Measurements from ENCODE around the gene TM2D3. TPM values are rescaled to one million over a fixed set of nuclear protein-coding genes. Genes with fewer than 3 reads are reported as not detected.

TM2D3 gene
- total and polyA plus RNA-seq, 2 experiments from 2014 or later, result 26.2 to 36.6 TPM

DNA sequence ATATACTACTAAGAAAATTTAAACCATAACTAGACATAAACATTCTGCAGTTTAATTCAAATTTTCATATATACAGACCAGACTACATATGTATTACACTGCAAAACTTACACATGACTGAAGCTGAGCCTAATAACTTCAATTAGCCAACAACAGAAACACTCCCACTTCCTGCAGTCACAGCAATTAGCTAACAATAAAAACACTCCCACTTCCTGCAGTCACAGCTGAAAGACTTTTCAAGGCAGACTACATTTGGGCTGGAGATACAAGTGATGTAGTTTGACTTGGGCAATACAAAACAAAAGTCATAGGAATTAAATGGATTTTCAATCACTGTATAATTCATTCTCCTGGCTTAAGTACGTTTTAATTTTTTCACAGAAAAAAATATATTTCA lies 10.3 kb downstream of the TM2D3 start:
- H3K27me3 ChIP-seq (ENCODE audit: insufficient read depth), result no peaks in the 10 kb centered on the region
- Mint-ChIP-seq H3K36me3 (ENCODE audit: low read depth) (peaks cover 27% of the 10 kb centered on the region), H3K27me3 (ENCODE audit: insufficient read depth, low read depth, poor library complexity) (peaks cover 6% of the 10 kb centered on the region), H3K27ac (no peak overlapping the region), H3K4me1 (peaks cover 20% of the 10 kb centered on the region), H3K9me3 (no peaks in the 10 kb centered on the region), H3K4me3 (no peak overlapping the region)
- TF ChIP-seq, protein P1, sequence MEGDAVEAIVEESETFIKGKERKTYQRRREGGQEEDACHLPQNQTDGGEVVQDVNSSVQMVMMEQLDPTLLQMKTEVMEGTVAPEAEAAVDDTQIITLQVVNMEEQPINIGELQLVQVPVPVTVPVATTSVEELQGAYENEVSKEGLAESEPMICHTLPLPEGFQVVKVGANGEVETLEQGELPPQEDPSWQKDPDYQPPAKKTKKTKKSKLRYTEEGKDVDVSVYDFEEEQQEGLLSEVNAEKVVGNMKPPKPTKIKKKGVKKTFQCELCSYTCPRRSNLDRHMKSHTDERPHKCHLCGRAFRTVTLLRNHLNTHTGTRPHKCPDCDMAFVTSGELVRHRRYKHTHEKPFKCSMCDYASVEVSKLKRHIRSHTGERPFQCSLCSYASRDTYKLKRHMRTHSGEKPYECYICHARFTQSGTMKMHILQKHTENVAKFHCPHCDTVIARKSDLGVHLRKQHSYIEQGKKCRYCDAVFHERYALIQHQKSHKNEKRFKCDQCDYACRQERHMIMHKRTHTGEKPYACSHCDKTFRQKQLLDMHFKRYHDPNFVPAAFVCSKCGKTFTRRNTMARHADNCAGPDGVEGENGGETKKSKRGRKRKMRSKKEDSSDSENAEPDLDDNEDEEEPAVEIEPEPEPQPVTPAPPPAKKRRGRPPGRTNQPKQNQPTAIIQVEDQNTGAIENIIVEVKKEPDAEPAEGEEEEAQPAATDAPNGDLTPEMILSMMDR (conservative IDR thresholded peaks at IDR 0.05; ENCODE audit: low read depth in 2 of 2), result no peak
- TF ChIP-seq STAT1 (IDR thresholded peaks at IDR 0.05; ENCODE audit: unreplicated experiment) (no peak), ZNF114 (CRISPR knock-in tag; IDR thresholded peaks at IDR 0.05) (no peak), JUNB (IDR thresholded peaks at IDR 0.05; ENCODE audit: unreplicated experiment) (no peak), NANOG (IDR thresholded peaks at IDR 0.05; ENCODE audit: borderline replicate concordance) (no peak), EZH2 (IDR thresholded peaks at IDR 0.05; ENCODE audit: low read depth, unreplicated experiment) (no peak), POLR2AphosphoS5 (IDR thresholded peaks at IDR 0.05; ENCODE audit: low read depth) (no peak), ZNF331 (CRISPR knock-in tag; IDR thresholded peaks at IDR 0.05; ENCODE audit: low read depth) (no peak), CREB1 (CRISPR knock-in tag; IDR thresholded peaks at IDR 0.05; ENCODE audit: low read depth) (no peak), ETS1 (IDR thresholded peaks at IDR 0.05) (no peak), EZH2phosphoT487 (IDR thresholded peaks at IDR 0.05; ENCODE audit: unreplicated experiment) (no peak)
- TF ChIP-seq, protein P2, sequence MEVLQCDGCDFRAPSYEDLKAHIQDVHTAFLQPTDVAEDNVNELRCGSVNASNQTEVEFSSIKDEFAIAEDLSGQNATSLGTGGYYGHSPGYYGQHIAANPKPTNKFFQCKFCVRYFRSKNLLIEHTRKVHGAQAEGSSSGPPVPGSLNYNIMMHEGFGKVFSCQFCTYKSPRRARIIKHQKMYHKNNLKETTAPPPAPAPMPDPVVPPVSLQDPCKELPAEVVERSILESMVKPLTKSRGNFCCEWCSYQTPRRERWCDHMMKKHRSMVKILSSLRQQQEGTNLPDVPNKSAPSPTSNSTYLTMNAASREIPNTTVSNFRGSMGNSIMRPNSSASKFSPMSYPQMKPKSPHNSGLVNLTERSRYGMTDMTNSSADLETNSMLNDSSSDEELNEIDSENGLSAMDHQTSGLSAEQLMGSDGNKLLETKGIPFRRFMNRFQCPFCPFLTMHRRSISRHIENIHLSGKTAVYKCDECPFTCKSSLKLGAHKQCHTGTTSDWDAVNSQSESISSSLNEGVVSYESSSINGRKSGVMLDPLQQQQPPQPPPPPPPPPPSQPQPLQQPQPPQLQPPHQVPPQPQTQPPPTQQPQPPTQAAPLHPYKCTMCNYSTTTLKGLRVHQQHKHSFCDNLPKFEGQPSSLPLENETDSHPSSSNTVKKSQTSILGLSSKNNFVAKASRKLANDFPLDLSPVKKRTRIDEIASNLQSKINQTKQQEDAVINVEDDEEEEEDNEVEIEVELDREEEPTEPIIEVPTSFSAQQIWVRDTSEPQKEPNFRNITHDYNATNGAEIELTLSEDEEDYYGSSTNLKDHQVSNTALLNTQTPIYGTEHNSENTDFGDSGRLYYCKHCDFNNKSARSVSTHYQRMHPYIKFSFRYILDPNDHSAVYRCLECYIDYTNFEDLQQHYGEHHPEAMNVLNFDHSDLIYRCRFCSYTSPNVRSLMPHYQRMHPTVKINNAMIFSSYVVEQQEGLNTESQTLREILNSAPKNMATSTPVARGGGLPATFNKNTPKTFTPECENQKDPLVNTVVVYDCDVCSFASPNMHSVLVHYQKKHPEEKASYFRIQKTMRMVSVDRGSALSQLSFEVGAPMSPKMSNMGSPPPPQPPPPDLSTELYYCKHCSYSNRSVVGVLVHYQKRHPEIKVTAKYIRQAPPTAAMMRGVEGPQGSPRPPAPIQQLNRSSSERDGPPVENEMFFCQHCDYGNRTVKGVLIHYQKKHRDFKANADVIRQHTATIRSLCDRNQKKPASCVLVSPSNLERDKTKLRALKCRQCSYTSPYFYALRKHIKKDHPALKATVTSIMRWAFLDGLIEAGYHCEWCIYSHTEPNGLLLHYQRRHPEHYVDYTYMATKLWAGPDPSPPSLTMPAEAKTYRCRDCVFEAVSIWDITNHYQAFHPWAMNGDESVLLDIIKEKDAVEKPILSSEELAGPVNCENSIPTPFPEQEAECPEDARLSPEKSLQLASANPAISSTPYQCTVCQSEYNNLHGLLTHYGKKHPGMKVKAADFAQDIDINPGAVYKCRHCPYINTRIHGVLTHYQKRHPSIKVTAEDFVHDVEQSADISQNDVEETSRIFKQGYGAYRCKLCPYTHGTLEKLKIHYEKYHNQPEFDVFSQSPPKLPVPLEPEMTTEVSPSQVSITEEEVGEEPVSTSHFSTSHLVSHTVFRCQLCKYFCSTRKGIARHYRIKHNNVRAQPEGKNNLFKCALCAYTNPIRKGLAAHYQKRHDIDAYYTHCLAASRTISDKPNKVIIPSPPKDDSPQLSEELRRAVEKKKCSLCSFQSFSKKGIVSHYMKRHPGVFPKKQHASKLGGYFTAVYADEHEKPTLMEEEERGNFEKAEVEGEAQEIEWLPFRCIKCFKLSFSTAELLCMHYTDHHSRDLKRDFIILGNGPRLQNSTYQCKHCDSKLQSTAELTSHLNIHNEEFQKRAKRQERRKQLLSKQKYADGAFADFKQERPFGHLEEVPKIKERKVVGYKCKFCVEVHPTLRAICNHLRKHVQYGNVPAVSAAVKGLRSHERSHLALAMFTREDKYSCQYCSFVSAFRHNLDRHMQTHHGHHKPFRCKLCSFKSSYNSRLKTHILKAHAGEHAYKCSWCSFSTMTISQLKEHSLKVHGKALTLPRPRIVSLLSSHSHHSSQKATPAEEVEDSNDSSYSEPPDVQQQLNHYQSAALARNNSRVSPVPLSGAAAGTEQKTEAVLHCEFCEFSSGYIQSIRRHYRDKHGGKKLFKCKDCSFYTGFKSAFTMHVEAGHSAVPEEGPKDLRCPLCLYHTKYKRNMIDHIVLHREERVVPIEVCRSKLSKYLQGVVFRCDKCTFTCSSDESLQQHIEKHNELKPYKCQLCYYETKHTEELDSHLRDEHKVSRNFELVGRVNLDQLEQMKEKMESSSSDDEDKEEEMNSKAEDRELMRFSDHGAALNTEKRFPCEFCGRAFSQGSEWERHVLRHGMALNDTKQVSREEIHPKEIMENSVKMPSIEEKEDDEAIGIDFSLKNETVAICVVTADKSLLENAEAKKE (CRISPR knock-in tag; IDR thresholded peaks at IDR 0.05), result no peak
- TF ChIP-seq, protein P3, sequence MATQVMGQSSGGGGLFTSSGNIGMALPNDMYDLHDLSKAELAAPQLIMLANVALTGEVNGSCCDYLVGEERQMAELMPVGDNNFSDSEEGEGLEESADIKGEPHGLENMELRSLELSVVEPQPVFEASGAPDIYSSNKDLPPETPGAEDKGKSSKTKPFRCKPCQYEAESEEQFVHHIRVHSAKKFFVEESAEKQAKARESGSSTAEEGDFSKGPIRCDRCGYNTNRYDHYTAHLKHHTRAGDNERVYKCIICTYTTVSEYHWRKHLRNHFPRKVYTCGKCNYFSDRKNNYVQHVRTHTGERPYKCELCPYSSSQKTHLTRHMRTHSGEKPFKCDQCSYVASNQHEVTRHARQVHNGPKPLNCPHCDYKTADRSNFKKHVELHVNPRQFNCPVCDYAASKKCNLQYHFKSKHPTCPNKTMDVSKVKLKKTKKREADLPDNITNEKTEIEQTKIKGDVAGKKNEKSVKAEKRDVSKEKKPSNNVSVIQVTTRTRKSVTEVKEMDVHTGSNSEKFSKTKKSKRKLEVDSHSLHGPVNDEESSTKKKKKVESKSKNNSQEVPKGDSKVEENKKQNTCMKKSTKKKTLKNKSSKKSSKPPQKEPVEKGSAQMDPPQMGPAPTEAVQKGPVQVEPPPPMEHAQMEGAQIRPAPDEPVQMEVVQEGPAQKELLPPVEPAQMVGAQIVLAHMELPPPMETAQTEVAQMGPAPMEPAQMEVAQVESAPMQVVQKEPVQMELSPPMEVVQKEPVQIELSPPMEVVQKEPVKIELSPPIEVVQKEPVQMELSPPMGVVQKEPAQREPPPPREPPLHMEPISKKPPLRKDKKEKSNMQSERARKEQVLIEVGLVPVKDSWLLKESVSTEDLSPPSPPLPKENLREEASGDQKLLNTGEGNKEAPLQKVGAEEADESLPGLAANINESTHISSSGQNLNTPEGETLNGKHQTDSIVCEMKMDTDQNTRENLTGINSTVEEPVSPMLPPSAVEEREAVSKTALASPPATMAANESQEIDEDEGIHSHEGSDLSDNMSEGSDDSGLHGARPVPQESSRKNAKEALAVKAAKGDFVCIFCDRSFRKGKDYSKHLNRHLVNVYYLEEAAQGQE (IDR thresholded peaks at IDR 0.05; ENCODE audit: unreplicated experiment), result no peak
- H3K79me2 ChIP-seq (replicated peaks; ENCODE audit: insufficient read depth), result no peaks in the 10 kb centered on the region
- no peak for DNase-seq (ENCODE audit: low spot score)
- no peaks in the 10 kb centered on the region for H3K9me2 ChIP-seq (ENCODE audit: insufficient read depth)
- ATAC-seq, result no peak
- no peak overlapping the region for H3K4me2 ChIP-seq
- peaks cover 8% of the 10 kb centered on the region; the same call in 1 of the 2 replicates for H4K20me1 ChIP-seq (replicated peaks; ENCODE audit: insufficient read depth)
- peaks cover 16% of the 10 kb centered on the region; the same call in 1 of the 2 replicates for H3K4me1 ChIP-seq (ENCODE audit: insufficient read depth)
- H3K27ac ChIP-seq (ENCODE audit: low read depth), result no peak overlapping the region
- H2AFZ ChIP-seq, result no peak overlapping the region
- H3K36me3 ChIP-seq (ENCODE audit: insufficient read depth), result peaks cover 21% of the 10 kb centered on the region
- H3K4me3 ChIP-seq, result no peak overlapping the region
- H3F3A ChIP-seq (replicated peaks; ENCODE audit: low read depth), result no peaks in the 10 kb centered on the region

Data from GM23338 (cell line).